Upper lobe of left lung (tissue), 6 donors: ENCODE results near the gene CGGBP1. TPM values are rescaled to one million over a fixed set of nuclear protein-coding genes. Genes with fewer than 3 reads are reported as not detected.
A peak's percentile ranks its signal among the peaks of the same experiment; 100 is the strongest.
"Not testable (repeated sequence)": the region's sequence is repeated elsewhere in the genome, so short reads cannot be mapped to it uniquely, and the experiment has no call there.

Source experiments
- ATAC-seq, 2 donors: fragments of 200-7000 bp; cut with Tn5 transposase; one replicate each; pipeline ENCODE4 v1.9.1; 2022; ENCODE audit warnings: mild to moderate bottlenecking in 2 of 2, moderate library complexity in 2 of 2; ENCODE audit not compliant: low FRiP score in 2 of 2
- DNase-seq, 2 donors: peaks; one replicate each; pipeline ENCODE4 v3.0.0-alpha.2; 2019 to 2020
- H3K27ac ChIP-seq, 4 donors: fragments of 200-600 bp; sonication (generic); one replicate each; pipeline ENCODE4 v1.5.1; 2016 to 2019
- H3K27me3 ChIP-seq, 4 donors: fragments of 200-600 bp; sonication (generic); one replicate each; pipeline ENCODE4 v1.5.1; 2017 to 2019
- H3K36me3 ChIP-seq, 4 donors: fragments of 200-600 bp; sonication (generic); one replicate each; pipeline ENCODE4 v1.5.1; 2016 to 2019
- H3K4me1 ChIP-seq, 4 donors: fragments of 200-600 bp; sonication (generic); one replicate each; pipeline ENCODE4 v1.5.1; 2018 to 2019
- H3K4me3 ChIP-seq, 4 donors: fragments of 200-600 bp; sonication (generic); one replicate each; pipeline ENCODE4 v1.5.1; 2017 to 2019; ENCODE audit warnings: mild to moderate bottlenecking in 2 of 4, moderate library complexity in 1 of 4
- H3K9me3 ChIP-seq, 4 donors: fragments of 200-600 bp; sonication (generic); one replicate each; pipeline ENCODE4 v1.5.1; 2018 to 2019
- CTCF ChIP-seq, 6 experiments: fragments of 450-650 bp in 4 of 6; fragments of 200-600 bp in 2 of 6; sonication (generic) in 2 of 6; IDR thresholded peaks; one replicate each; pipeline ENCODE4 v1.5.1; 2016 to 2019; ENCODE audit warnings: antibody characterized with exemption in 6 of 6
- EP300 ChIP-seq, 4 donors: sonication (generic); formaldehyde crosslinking; IDR thresholded peaks; one replicate each; pipeline ENCODE4 v1.5.1; 2017; ENCODE audit warnings: antibody characterized with exemption in 4 of 4, control low read depth in 2 of 4
- POLR2A ChIP-seq, 4 donors: fragments of 450-650 bp; IDR thresholded peaks; one replicate each; pipeline ENCODE4 v1.5.1; 2016 to 2017; ENCODE audit warnings: antibody characterized with exemption in 4 of 4, mild to moderate bottlenecking in 2 of 4
- POLR2AphosphoS5 ChIP-seq, 2 donors: sonication (generic); formaldehyde crosslinking; IDR thresholded peaks; one replicate each; pipeline ENCODE4 v1.5.1; 2017; ENCODE audit warnings: antibody characterized with exemption in 2 of 2
- WGBS, 2 donors: methylation state at CpG; one replicate each; pipeline ENCODE4 v1.1.5; 2017 to 2018; 5-methylcytosine and 5-hydroxymethylcytosine counted together
- total RNA-seq, 6 donors: library from RNA; depleted of rRNA in 4 of 6; stranded (reverse); fragments of >200 nt in 4 of 6; gene quantifications; one replicate each; pipeline versions ENCODE4 v1.1.0 to v1.2.1, GENCODE V29; 2016 to 2021
- donor health status: DM: no; HTN: no; CAD: no; lungs with moderate emphysema.
- donor health status: DM: no; HTN: yes; CAD: no; lungs with severe emphysema.

CGGBP1 gene
- total RNA-seq, 6 donors from 2014 or later, result 41.7 to 114 (median 60.8) TPM

- H3K4me1 ChIP-seq, result peaks cover 0 to 22% (median 17%) of the 10 kb centered on the region in 4 donors
- ATAC-seq (no peak), DNase-seq (no peak)
- peaks cover 0 to 7% (median 0%) of the 10 kb centered on the region in 4 donors for H3K9me3 ChIP-seq
- 27 to 30% methylated on average over 3 of the region's 3 CpGs for WGBS, 2 donors
- TF ChIP-seq POLR2AphosphoS5 (IDR thresholded peaks at IDR 0.05), result no peak
- no peak for TF ChIP-seq POLR2A (IDR thresholded peaks at IDR 0.05)
- TF ChIP-seq EP300 (IDR thresholded peaks at IDR 0.05), result no peak
- peak overlapping the region in 2 of 4 donors; percentile 13 to 21 for H3K4me3 ChIP-seq
- no peaks in the 10 kb centered on the region for H3K27me3 ChIP-seq
- H3K27ac ChIP-seq, result no peak overlapping the region
- H3K36me3 ChIP-seq, result no peaks in the 10 kb centered on the region
These were observed 28.6 kb downstream of the CGGBP1 start for GRCh38 chr3:88030210-88030609.

GRCh38 chr3:88028876-88029275 lies 29.9 kb downstream of the CGGBP1 start:
- TF ChIP-seq EP300 (IDR thresholded peaks at IDR 0.05) (no peak), CTCF (IDR thresholded peaks at IDR 0.05) (no peak), POLR2AphosphoS5 (IDR thresholded peaks at IDR 0.05) (no peak), POLR2A (IDR thresholded peaks at IDR 0.05) (no peak)
- peaks cover 0 to 22% (median 16%) of the 10 kb centered on the region in 4 donors for H3K4me1 ChIP-seq
- no peak overlapping the region for H3K27ac ChIP-seq
- peaks cover 0 to 7% (median 0%) of the 10 kb centered on the region in 4 donors for H3K9me3 ChIP-seq
- ATAC-seq (no peak), DNase-seq (no peak)
- H3K36me3 ChIP-seq, result no peaks in the 10 kb centered on the region
- H3K4me3 ChIP-seq, result no peak overlapping the region
- WGBS, 2 donors, result 95 to 100% methylated on average over 2 of the region's 2 CpGs
- no peaks in the 10 kb centered on the region for H3K27me3 ChIP-seq

- H3K27ac ChIP-seq, result no peak overlapping the region
- H3K36me3 ChIP-seq, result no peaks in the 10 kb centered on the region
- H3K27me3 ChIP-seq, result no peaks in the 10 kb centered on the region
- H3K4me3 ChIP-seq, result no peak overlapping the region
- DNase-seq (no peak), ATAC-seq (no peak)
- WGBS, 2 donors, result 75 to 82% methylated on average over 4 of the region's 4 CpGs
- peaks cover 0 to 3% (median 0%) of the 10 kb centered on the region in 4 donors for H3K4me1 ChIP-seq
- no peak for TF ChIP-seq POLR2AphosphoS5 (IDR thresholded peaks at IDR 0.05)
- peaks cover 0 to 7% (median 0%) of the 10 kb centered on the region in 4 donors for H3K9me3 ChIP-seq
These were observed 33.7 kb downstream of the CGGBP1 start for GRCh38 chr3:88025001-88025552.

- H3K9me3 ChIP-seq, result no peaks in the 10 kb centered on the region
- ATAC-seq (no peak), DNase-seq (no peak)
- no peak overlapping the region for H3K27ac ChIP-seq
- H3K36me3 ChIP-seq, result no peaks in the 10 kb centered on the region
- no peak for TF ChIP-seq EP300 (IDR thresholded peaks at IDR 0.05)
- no peak for TF ChIP-seq POLR2AphosphoS5 (IDR thresholded peaks at IDR 0.05)
- no peak for TF ChIP-seq POLR2A (IDR thresholded peaks at IDR 0.05)
- TF ChIP-seq CTCF (IDR thresholded peaks at IDR 0.05), result no peak
- H3K4me3 ChIP-seq, result no peak overlapping the region
- WGBS, 2 donors, result 48 to 59% methylated on average over 2 of the region's 2 CpGs
- no peaks in the 10 kb centered on the region for H3K4me1 ChIP-seq
- H3K27me3 ChIP-seq, result no peaks in the 10 kb centered on the region
These were observed 39.8 kb downstream of the CGGBP1 start for GRCh38 chr3:88019024-88019423.

GRCh38 chr3:88015656-88016055 lies 43.1 kb downstream of the CGGBP1 start:
- not testable (repeated sequence) for H3K4me3 ChIP-seq, H3K4me1 ChIP-seq, H3K36me3 ChIP-seq, ATAC-seq, H3K27ac ChIP-seq, H3K27me3 ChIP-seq, H3K9me3 ChIP-seq
- peak in 1 of 2 donors; percentile 75 for DNase-seq
- WGBS, 2 donors, result 91 to 99% methylated on average over 18 to 28 of the region's 35 CpGs

- H3K9me3 ChIP-seq, result no peaks in the 10 kb centered on the region
- H3K27me3 ChIP-seq, result no peaks in the 10 kb centered on the region
- TF ChIP-seq POLR2AphosphoS5 (IDR thresholded peaks at IDR 0.05) (no peak), CTCF (IDR thresholded peaks at IDR 0.05) (no peak)
- H3K36me3 ChIP-seq, result no peaks in the 10 kb centered on the region
- WGBS, 2 donors, result 42 to 48% methylated on average over 2 of the region's 2 CpGs
- peak in 1 of 2 donors; percentile 38 for ATAC-seq
- no peak for DNase-seq
- H3K4me3 ChIP-seq, result no peak overlapping the region
- H3K27ac ChIP-seq, result no peak overlapping the region
- H3K4me1 ChIP-seq, result no peaks in the 10 kb centered on the region
These were observed 45.2 kb downstream of the CGGBP1 start for GRCh38 chr3:88013592-88013991.
